HCT116 (cell line): ENCODE results near the gene TDP1. TPM values are rescaled to one million over a fixed set of nuclear protein-coding genes. Genes with fewer than 3 reads are reported as not detected.

Experiments
- ATAC-seq: fragments of 200-7000 bp; cut with Tn5 transposase; 2 replicates; pipeline ENCODE4 v1.9.1; 2020; ENCODE audit warnings: mild to moderate bottlenecking, moderate library complexity
- BruUV-seq: library from RNA; stranded (reverse); fragments of 400-500 nt; replicated peaks from 2 replicates; lab custom pipeline; 2021; lab: Mats Ljungman, UMichigan
- CTCF ChIA-PET: fragments of 300-600 bp; sonication (Branson Sonifier 250); formaldehyde crosslinking; loops from one replicate; lab custom pipeline; 2021; ENCODE audit warnings: antibody characterized with exemption; lab: Charles Lee
- POLR2A ChIA-PET: fragments of 300-600, 350-600 bp; sonication (Branson Sonifier 250); formaldehyde crosslinking; loops from one replicate; lab custom pipeline; 2021; ENCODE audit warnings: antibody characterized with exemption; lab: Charles Lee
- RAD21 ChIA-PET, 2 experiments: fragments of 300-600 bp; sonication (Branson Sonifier 250); formaldehyde crosslinking; loops; one replicate each; lab custom pipeline; 2023; ENCODE audit warnings: low total read pairs in 2 of 2; ENCODE audit not compliant: uncharacterized antibody in 2 of 2, unreplicated experiment in 2 of 2, low non-redundant PET in 1 of 2; lab: Charles Lee
- DNase-seq: peaks from one replicate; pipeline ENCODE4 v3.0.0-alpha.2; 2010; ENCODE audit warnings: low read depth, low spot score
- H2AFZ ChIP-seq: fragments of 200-600 bp; shearing (Covaris generic), sonication (generic); 2 replicates; pipeline ENCODE4 v1.6.1; 2017; ENCODE audit warnings: low read depth, mixed run types, mixed read lengths, antibody characterized with exemption, low read length; ENCODE audit not compliant: poor library complexity, severe bottlenecking
- H3K27ac ChIP-seq: 2 replicates; pipeline ENCODE4 v1.5.1; 2012; ENCODE audit warnings: low read depth, low read length
- H3K27me3 ChIP-seq: fragments of 200-600 bp; sonication (generic); 2 replicates; pipeline ENCODE4 v1.6.1; 2016; ENCODE audit warnings: mixed run types, low read length, mixed read lengths; ENCODE audit not compliant: insufficient read depth
- H3K36me3 ChIP-seq, 2 experiments: fragments of 200-500 bp in 1 of 2; fragments of 200-600 bp in 1 of 2; sonication (Bioruptor generic) in 1 of 2; sonication (generic) in 1 of 2; 2 replicates each; pipeline versions ENCODE4 v1.5.1 to v1.6.1; 2014 to 2016; ENCODE audit warnings: low read length in 2 of 2, inconsistent platforms in 1 of 2, mixed read lengths in 1 of 2, mixed run types in 1 of 2; ENCODE audit not compliant: insufficient read depth in 2 of 2, control insufficient read depth in 1 of 2
- H3K4me1 ChIP-seq, 2 experiments: fragments of 200-600 bp in 1 of 2; sonication (generic) in 1 of 2; 2 replicates each; pipeline versions ENCODE4 v1.5.1 to v1.6.1; 2012 to 2017; ENCODE audit warnings: low read length in 2 of 2, inconsistent platforms in 1 of 2, mild to moderate bottlenecking in 1 of 2, mixed read lengths in 1 of 2, mixed run types in 1 of 2, moderate library complexity in 1 of 2; ENCODE audit not compliant: insufficient read depth in 2 of 2, control insufficient read depth in 1 of 2
- H3K4me2 ChIP-seq: fragments of 200-600 bp; sonication (generic); 2 replicates; pipeline ENCODE4 v1.6.1; 2017; ENCODE audit warnings: mixed run types, low read length, mixed read lengths
- H3K4me3 ChIP-seq, 2 experiments: fragments of 200-600 bp in 1 of 2; sonication (generic) in 1 of 2; replicated peaks in 1 of 2; 2 replicates each; pipeline ENCODE4 v1.5.1; 2011 to 2016; ENCODE audit warnings: low read length in 2 of 2, control low read depth in 1 of 2, low read depth in 1 of 2, mild to moderate bottlenecking in 1 of 2, mixed read lengths in 1 of 2, mixed run types in 1 of 2
- H3K79me2 ChIP-seq: fragments of 200-600 bp; sonication (generic); 2 replicates; pipeline ENCODE4 v1.6.1; 2017; ENCODE audit warnings: mild to moderate bottlenecking, mixed run types, low read length, moderate library complexity, mixed read lengths; ENCODE audit not compliant: insufficient read depth
- H3K9ac ChIP-seq: fragments of 200-600 bp; sonication (generic); 2 replicates; pipeline ENCODE4 v1.6.1; 2016; ENCODE audit warnings: low read length, mixed read lengths
- H3K9me2 ChIP-seq: fragments of 200-600 bp; sonication (generic), shearing (Covaris generic); 2 replicates; pipeline ENCODE4 v1.6.1; 2017; ENCODE audit warnings: mixed run types, mild to moderate bottlenecking, moderate library complexity; ENCODE audit not compliant: insufficient read depth
- H3K9me3 ChIP-seq, 2 experiments: fragments of 200-500 bp in 1 of 2; fragments of 200-600 bp in 1 of 2; sonication (Bioruptor generic) in 1 of 2; sonication (generic) in 1 of 2; 2 replicates each; pipeline ENCODE4 v1.6.1; 2014 to 2017; ENCODE audit warnings: low read length in 2 of 2, mixed read lengths in 2 of 2, inconsistent platforms in 1 of 2, low read depth in 1 of 2, mild to moderate bottlenecking in 1 of 2, mixed run types in 1 of 2, moderate library complexity in 1 of 2; ENCODE audit not compliant: control insufficient read depth in 1 of 2, insufficient read depth in 1 of 2
- H4K20me1 ChIP-seq: fragments of 200-600 bp; sonication (generic), shearing (Covaris generic); 2 replicates; pipeline ENCODE4 v1.6.1; 2017; ENCODE audit warnings: mixed run types, mild to moderate bottlenecking, moderate library complexity; ENCODE audit not compliant: insufficient read depth
- EGR1 ChIP-seq: IDR thresholded peaks from 2 replicates; pipeline ENCODE4 v1.6.1; 2012; ENCODE audit warnings: low read depth
- EZH2phosphoT487 ChIP-seq: fragments of 200-600 bp; IDR thresholded peaks from 2 replicates; pipeline ENCODE4 v1.6.1; 2018; ENCODE audit warnings: antibody characterized with exemption, borderline replicate concordance
- FOSL1 ChIP-seq: IDR thresholded peaks from 2 replicates; pipeline ENCODE4 v1.6.1; 2012; ENCODE audit warnings: low read depth
- JUND ChIP-seq: IDR thresholded peaks from 2 replicates; pipeline ENCODE4 v1.6.1; 2012
- POLR2AphosphoS5 ChIP-seq: IDR thresholded peaks from 2 replicates; pipeline ENCODE4 v1.6.1; 2011; ENCODE audit warnings: mild to moderate bottlenecking, low read depth, low read length, moderate library complexity
- SIN3A ChIP-seq: IDR thresholded peaks from 2 replicates; pipeline ENCODE4 v1.6.1; 2012; ENCODE audit warnings: low read depth
- SP1 ChIP-seq: IDR thresholded peaks from 2 replicates; pipeline ENCODE4 v1.6.1; 2012; ENCODE audit warnings: low read depth
- SRF ChIP-seq: IDR thresholded peaks from 2 replicates; pipeline ENCODE4 v1.6.1; 2012; ENCODE audit warnings: low read depth
- TCF7L2 ChIP-seq: IDR thresholded peaks from 2 replicates; pipeline ENCODE4 v1.7.0; 2011; ENCODE audit warnings: borderline replicate concordance, inconsistent platforms; ENCODE audit not compliant: insufficient read depth, insufficient read length; ENCODE audit errors: extremely low read depth
- ZFX ChIP-seq: fragments of 450-650 bp; IDR thresholded peaks from 2 replicates; pipeline ENCODE4 v1.6.1; 2017
- ZNF274 ChIP-seq: fragments of 200-500 bp; sonication (Bioruptor generic); IDR thresholded peaks from 2 replicates; pipeline ENCODE4 v1.6.1; 2014; ENCODE audit warnings: mild to moderate bottlenecking, low read depth, low read length, inconsistent platforms
- intact Hi-C: fragments of 100-400 bp; cut with micrococcal nuclease; formaldehyde crosslinking; loops from 2 replicates; pipeline ENCODE4 v1.10.0; 2022
- total RNA-seq: library from RNA; stranded (reverse); gene quantifications from one replicate; pipeline ENCODE4 v1.2.1, GENCODE V29; 2021; ENCODE audit not compliant: unreplicated experiment
- TF ChIP-seq, protein P1 (sequence below), 3 experiments: fragments of 200-600 bp in 1 of 3; sonication (generic) in 1 of 3; IDR thresholded peaks in 2 of 3; conservative IDR thresholded peaks in 1 of 3; 2 replicates each; pipeline ENCODE4 v1.5.1; 2012 to 2017; ENCODE audit warnings: low read depth in 2 of 3, low read length in 2 of 3, antibody characterized with exemption in 1 of 3, borderline replicate concordance in 1 of 3, control low read depth in 1 of 3, mild to moderate bottlenecking in 1 of 3, mixed read lengths in 1 of 3, mixed run types in 1 of 3, moderate library complexity in 1 of 3; ENCODE audit not compliant: insufficient read depth in 1 of 3
- TF ChIP-seq, protein P2 (sequence below): IDR thresholded peaks from 2 replicates; pipeline ENCODE4 v1.6.1; 2012; ENCODE audit warnings: low read depth
- TF ChIP-seq, protein P3 (sequence below): IDR thresholded peaks from 2 replicates; pipeline ENCODE4 v1.6.1; 2012

Gene TDP1
- total RNA-seq, 1 experiment from 2014 or later = 37.1 TPM

DNA sequence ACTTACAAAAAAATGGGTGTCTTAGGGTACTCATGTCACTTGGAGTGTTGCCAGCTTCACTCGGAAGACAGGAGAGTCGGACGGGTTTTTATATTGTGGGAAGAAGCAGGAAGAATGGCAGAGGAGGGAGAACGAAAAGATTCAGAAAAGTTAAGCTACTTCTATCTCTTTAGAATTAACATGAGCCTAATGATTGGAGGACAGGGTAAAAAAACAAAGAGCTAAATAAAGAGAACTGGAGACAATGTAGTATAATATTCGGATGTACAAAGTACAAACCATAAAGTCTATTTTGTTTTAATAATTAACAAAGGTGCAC lies 45.1 kb upstream of the TDP1 start:
- ChIA-PET POLR2A (no interaction called here), CTCF (interaction anchor here (1.0 to 1.1 kb wide), 2 partner anchors 29 to 869 kb away, joined by 3 read pairs; no protein-coding TSS in a partner anchor), RAD21 (no interaction called here)
- no peak overlapping the region for H2AFZ ChIP-seq
- H3K79me2 ChIP-seq = no peaks in the 10 kb centered on the region
- ATAC-seq (no peak), DNase-seq (no peak)
- BruUV-seq = no TSS peak
- H4K20me1 ChIP-seq = no peaks in the 10 kb centered on the region
- TF ChIP-seq ZFX (no peak), POLR2AphosphoS5 (no peak), SRF (no peak)
- TF ChIP-seq, protein P1, sequence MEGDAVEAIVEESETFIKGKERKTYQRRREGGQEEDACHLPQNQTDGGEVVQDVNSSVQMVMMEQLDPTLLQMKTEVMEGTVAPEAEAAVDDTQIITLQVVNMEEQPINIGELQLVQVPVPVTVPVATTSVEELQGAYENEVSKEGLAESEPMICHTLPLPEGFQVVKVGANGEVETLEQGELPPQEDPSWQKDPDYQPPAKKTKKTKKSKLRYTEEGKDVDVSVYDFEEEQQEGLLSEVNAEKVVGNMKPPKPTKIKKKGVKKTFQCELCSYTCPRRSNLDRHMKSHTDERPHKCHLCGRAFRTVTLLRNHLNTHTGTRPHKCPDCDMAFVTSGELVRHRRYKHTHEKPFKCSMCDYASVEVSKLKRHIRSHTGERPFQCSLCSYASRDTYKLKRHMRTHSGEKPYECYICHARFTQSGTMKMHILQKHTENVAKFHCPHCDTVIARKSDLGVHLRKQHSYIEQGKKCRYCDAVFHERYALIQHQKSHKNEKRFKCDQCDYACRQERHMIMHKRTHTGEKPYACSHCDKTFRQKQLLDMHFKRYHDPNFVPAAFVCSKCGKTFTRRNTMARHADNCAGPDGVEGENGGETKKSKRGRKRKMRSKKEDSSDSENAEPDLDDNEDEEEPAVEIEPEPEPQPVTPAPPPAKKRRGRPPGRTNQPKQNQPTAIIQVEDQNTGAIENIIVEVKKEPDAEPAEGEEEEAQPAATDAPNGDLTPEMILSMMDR (IDR thresholded peaks at IDR 0.05 in 2 of 3, conservative IDR thresholded peaks at IDR 0.05 in 1 of 3; ENCODE audit: borderline replicate concordance in 1 of 3, insufficient read depth in 1 of 3, low read depth in 2 of 3, low read length in 2 of 3) = no peak
- no peaks in the 10 kb centered on the region for H3K9me2 ChIP-seq
- H3K36me3 ChIP-seq = no peaks in the 10 kb centered on the region
- H3K4me1 ChIP-seq = 0 out of 4 replicates have a peak, but pooled peaks cover 0 to 3% of the 10 kb centered on the region in 2 experiments
- intact Hi-C loops = no loop called here
- no peak overlapping the region for H3K4me3 ChIP-seq
- H3K9me3 ChIP-seq = no peaks in the 10 kb centered on the region
- H3K27ac ChIP-seq = no peak overlapping the region
- no peaks in the 10 kb centered on the region for H3K27me3 ChIP-seq
- no peak overlapping the region for H3K9ac ChIP-seq
- no peak overlapping the region for H3K4me2 ChIP-seq

DNA sequence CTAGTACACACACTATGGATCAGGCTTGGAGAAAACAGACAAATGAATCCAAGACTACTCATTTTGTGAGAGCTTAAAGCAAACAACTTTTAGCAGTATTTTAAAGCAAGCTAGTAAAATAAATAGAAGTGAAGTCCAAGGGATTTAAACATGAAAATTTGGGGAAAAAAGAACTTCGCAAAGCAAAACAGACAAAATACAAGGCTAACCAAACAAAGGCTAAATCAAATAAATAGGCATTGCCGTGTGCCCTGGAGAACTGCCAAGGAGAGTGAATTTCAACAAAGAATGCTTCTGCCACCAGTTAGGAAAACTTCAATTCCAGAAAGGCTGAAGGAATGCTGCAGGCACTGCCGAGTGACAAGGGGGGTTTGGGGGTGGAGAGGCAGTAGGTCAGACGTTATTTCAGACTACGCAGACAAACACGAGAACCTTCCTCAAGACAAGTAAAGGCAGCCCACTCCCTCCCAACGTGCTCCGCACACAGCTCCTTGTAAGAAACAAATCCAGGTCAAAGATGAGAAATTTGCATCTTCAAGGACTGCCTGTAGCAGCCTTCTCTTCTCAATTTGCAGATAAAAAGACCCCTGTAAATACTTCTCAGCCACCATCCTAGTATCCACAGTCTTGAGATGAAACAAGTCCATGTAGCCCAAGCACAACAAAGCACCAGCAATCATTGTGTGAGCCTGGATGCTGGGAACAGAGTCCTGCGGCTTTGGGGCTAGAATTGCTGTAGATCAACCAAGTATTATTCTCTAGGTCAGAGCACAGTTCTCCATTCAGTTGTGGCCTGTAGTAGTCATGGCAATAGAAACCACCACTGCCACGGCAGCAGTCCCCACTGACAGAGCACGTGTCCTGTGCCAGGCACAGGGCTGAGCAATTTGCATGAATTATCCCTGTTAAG lies 44.5 kb upstream of the TDP1 start:
- Histone ChIP-seq H3K9ac (no peak overlapping the region), H3K27ac (no peak overlapping the region), H3K36me3 (no peaks in the 10 kb centered on the region), H3K9me3 (no peaks in the 10 kb centered on the region), H3K4me1 (0 out of 4 replicates have a peak, but pooled peaks cover 0 to 3% of the 10 kb centered on the region in 2 experiments), H2AFZ (no peak overlapping the region), H4K20me1 (no peaks in the 10 kb centered on the region), H3K27me3 (no peaks in the 10 kb centered on the region), H3K4me2 (no peak overlapping the region), H3K9me2 (no peaks in the 10 kb centered on the region), H3K79me2 (no peaks in the 10 kb centered on the region), H3K4me3 (no peak overlapping the region)
- DNase-seq (no peak), ATAC-seq (no peak)
- POLR2A ChIA-PET = no interaction called here
- BruUV-seq = no TSS peak
- CTCF ChIA-PET = interaction anchor here (1.0 to 1.1 kb wide), 2 partner anchors 28 to 870 kb away, joined by 3 read pairs; no protein-coding TSS in a partner anchor
- intact Hi-C loops = no loop called here
- RAD21 ChIA-PET = no interaction called here
- TF ChIP-seq ZFX = no peak
- TF ChIP-seq ZNF274 = no peak
- no peak for TF ChIP-seq EZH2phosphoT487
- TF ChIP-seq SIN3A = no peak
- TF ChIP-seq FOSL1 = no peak
- TF ChIP-seq SP1 = no peak
- TF ChIP-seq TCF7L2 = no peak
- TF ChIP-seq, protein P2, sequence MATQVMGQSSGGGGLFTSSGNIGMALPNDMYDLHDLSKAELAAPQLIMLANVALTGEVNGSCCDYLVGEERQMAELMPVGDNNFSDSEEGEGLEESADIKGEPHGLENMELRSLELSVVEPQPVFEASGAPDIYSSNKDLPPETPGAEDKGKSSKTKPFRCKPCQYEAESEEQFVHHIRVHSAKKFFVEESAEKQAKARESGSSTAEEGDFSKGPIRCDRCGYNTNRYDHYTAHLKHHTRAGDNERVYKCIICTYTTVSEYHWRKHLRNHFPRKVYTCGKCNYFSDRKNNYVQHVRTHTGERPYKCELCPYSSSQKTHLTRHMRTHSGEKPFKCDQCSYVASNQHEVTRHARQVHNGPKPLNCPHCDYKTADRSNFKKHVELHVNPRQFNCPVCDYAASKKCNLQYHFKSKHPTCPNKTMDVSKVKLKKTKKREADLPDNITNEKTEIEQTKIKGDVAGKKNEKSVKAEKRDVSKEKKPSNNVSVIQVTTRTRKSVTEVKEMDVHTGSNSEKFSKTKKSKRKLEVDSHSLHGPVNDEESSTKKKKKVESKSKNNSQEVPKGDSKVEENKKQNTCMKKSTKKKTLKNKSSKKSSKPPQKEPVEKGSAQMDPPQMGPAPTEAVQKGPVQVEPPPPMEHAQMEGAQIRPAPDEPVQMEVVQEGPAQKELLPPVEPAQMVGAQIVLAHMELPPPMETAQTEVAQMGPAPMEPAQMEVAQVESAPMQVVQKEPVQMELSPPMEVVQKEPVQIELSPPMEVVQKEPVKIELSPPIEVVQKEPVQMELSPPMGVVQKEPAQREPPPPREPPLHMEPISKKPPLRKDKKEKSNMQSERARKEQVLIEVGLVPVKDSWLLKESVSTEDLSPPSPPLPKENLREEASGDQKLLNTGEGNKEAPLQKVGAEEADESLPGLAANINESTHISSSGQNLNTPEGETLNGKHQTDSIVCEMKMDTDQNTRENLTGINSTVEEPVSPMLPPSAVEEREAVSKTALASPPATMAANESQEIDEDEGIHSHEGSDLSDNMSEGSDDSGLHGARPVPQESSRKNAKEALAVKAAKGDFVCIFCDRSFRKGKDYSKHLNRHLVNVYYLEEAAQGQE = no peak
- no peak for TF ChIP-seq EGR1
- TF ChIP-seq, protein P3, sequence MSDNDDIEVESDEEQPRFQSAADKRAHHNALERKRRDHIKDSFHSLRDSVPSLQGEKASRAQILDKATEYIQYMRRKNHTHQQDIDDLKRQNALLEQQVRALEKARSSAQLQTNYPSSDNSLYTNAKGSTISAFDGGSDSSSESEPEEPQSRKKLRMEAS = no peak
- no peak for TF ChIP-seq JUND
